HG03342 (cell line): Measurements from ENCODE around the gene PPP1R18.
"Not testable (repeated sequence)": the region's sequence is repeated elsewhere in the genome, so short reads cannot be mapped to it uniquely, and the experiment has no call there.

Source experiments
- ATAC-seq: cut with Tn5 transposase; IDR thresholded peaks from one replicate; pipeline ENCODE4 v1.9.1; 2021; ENCODE audit warnings: mild to moderate bottlenecking, moderate library complexity; ENCODE audit not compliant: unreplicated experiment

PPP1R18 gene

GRCh38 chr6:30686009-30686907 lies at the start of gene PPP1R18:
TSS of gene PPP1R18 (minus strand) at chr6:30686645. CDS start at chr6:30686018, 627 bp downstream.
- ATAC-seq = no peak

GRCh38 chr6:30735668-30736314 lies 49.3 kb upstream of the PPP1R18 start:
- ATAC-seq = peak; percentile 41

GRCh38 chr6:30732237-30732943 lies 45.9 kb upstream of the PPP1R18 start:
- ATAC-seq = no peak

- no peak for ATAC-seq
Measured at GRCh38 chr6:30730601-30731435, 44.4 kb upstream of the PPP1R18 start.

GRCh38 chr6:30727920-30728553 lies 41.6 kb upstream of the PPP1R18 start:
- no peak for ATAC-seq

- no peak for ATAC-seq
Measured at GRCh38 chr6:30726506-30727413, 40.3 kb upstream of the PPP1R18 start.

GRCh38 chr6:30725713-30726505 lies 39.5 kb upstream of the PPP1R18 start:
- no peak for ATAC-seq

- no peak for ATAC-seq
Measured at GRCh38 chr6:30724906-30725667, 38.6 kb upstream of the PPP1R18 start.

- not testable (repeated sequence) for ATAC-seq
Measured at GRCh38 chr6:30723843-30724741, 37.6 kb upstream of the PPP1R18 start.

- ATAC-seq = not testable (repeated sequence)
Measured at GRCh38 chr6:30723159-30723842, 36.9 kb upstream of the PPP1R18 start.

GRCh38 chr6:30722280-30723112 lies 36.1 kb upstream of the PPP1R18 start:
- no peak for ATAC-seq

- ATAC-seq = not testable (repeated sequence)
Measured at GRCh38 chr6:30722025-30722279, 35.5 kb upstream of the PPP1R18 start.

- no peak for ATAC-seq
Measured at GRCh38 chr6:30721198-30722024, 35.0 kb upstream of the PPP1R18 start.

- no peak for ATAC-seq
Measured at GRCh38 chr6:30720738-30721197, 34.3 kb upstream of the PPP1R18 start.
